HEK293 (cell line): ENCODE data around the gene SCAF4.

Experiments
- CTCF ChIA-PET: fragments of 350-600 bp; formaldehyde crosslinking; extraction: SDS; loops from one replicate; lab custom pipeline; 2021; ENCODE audit warnings: antibody characterized with exemption; lab: Yijun Ruan, JAX
- POLR2A ChIA-PET: fragments of 300-600 bp; formaldehyde crosslinking; extraction: SDS; loops from one replicate; lab custom pipeline; 2020; ENCODE audit warnings: antibody characterized with exemption, inconsistent platforms; lab: Yijun Ruan, JAX
- H3K27ac ChIP-seq: fragments of 200-500 bp; sonication (Bioruptor generic); 2 replicates; pipeline ENCODE4 v1.5.1; 2014; ENCODE audit warnings: low read depth, low read length, control low read depth, inconsistent platforms; ENCODE audit errors: extremely low read depth
- H3K36me3 ChIP-seq, 2 experiments: fragments of 200-500 bp in 1 of 2; sonication (Bioruptor generic) in 1 of 2; 1 replicate in 1 of 2; 2 replicates in 1 of 2; pipeline ENCODE4 v1.5.1; 2014 to 2017; ENCODE audit warnings: inconsistent platforms in 2 of 2, low read length in 2 of 2; ENCODE audit not compliant: control insufficient read depth in 2 of 2, insufficient read depth in 1 of 2
- H3K4me1 ChIP-seq: fragments of 200-500 bp; sonication (Bioruptor generic); 2 replicates; pipeline ENCODE4 v1.5.1; 2014; ENCODE audit warnings: mild to moderate bottlenecking, low read length, inconsistent platforms; ENCODE audit not compliant: control insufficient read depth, insufficient read depth
- H3K4me3 ChIP-seq: 2 replicates; pipeline ENCODE4 v1.5.1; 2011; ENCODE audit warnings: low read depth, mild to moderate bottlenecking, control low read depth, low read length, moderate library complexity
- H3K9me3 ChIP-seq: fragments of 200-500 bp; sonication (Bioruptor generic); 2 replicates; pipeline ENCODE4 v1.5.1; 2014; ENCODE audit warnings: low read depth, low read length, inconsistent platforms; ENCODE audit not compliant: control insufficient read depth, insufficient read depth
- ATF2 ChIP-seq: fragments of 450-650 bp; formaldehyde crosslinking; IDR thresholded peaks from 2 replicates; pipeline ENCODE4 v1.5.1; 2016; ENCODE audit warnings: missing biosample characterization, missing genetic modification characterization, low read depth
- GLI2 ChIP-seq: fragments of 450-650 bp; formaldehyde crosslinking; IDR thresholded peaks from 2 replicates; pipeline ENCODE4; 2017; ENCODE audit warnings: missing biosample characterization, missing genetic modification characterization, low read depth, borderline replicate concordance
- TCF7L2 ChIP-seq: IDR thresholded peaks from 2 replicates; pipeline ENCODE4 v1.6.1; 2011; ENCODE audit warnings: low read depth, mild to moderate bottlenecking, inconsistent platforms, low read length, moderate library complexity, borderline replicate concordance
- ZBTB17 ChIP-seq: fragments of 450-650 bp; formaldehyde crosslinking; IDR thresholded peaks from 2 replicates; pipeline ENCODE4 v1.5.1; 2016; ENCODE audit warnings: missing biosample characterization, missing genetic modification characterization
- ZNF10 ChIP-seq: fragments of 450-650 bp; formaldehyde crosslinking; IDR thresholded peaks from 2 replicates; pipeline ENCODE4 v1.5.1; 2017; ENCODE audit warnings: missing biosample characterization, missing genetic modification characterization
- ZNF140 ChIP-seq: fragments of 450-650 bp; formaldehyde crosslinking; IDR thresholded peaks from 2 replicates; pipeline ENCODE4 v1.5.1; 2016; ENCODE audit warnings: missing biosample characterization, missing genetic modification characterization
- ZNF148 ChIP-seq: fragments of 450-650 bp; formaldehyde crosslinking; IDR thresholded peaks from 2 replicates; pipeline ENCODE4 v1.5.0; 2017; ENCODE audit warnings: missing biosample characterization, missing genetic modification characterization, borderline replicate concordance
- ZNF155 ChIP-seq: fragments of 450-650 bp; formaldehyde crosslinking; IDR thresholded peaks from 2 replicates; pipeline ENCODE4 v1.5.1; 2016; ENCODE audit warnings: missing biosample characterization, missing genetic modification characterization
- ZNF292 ChIP-seq: fragments of 450-650 bp; formaldehyde crosslinking; IDR thresholded peaks from 2 replicates; pipeline ENCODE4 v1.5.1; 2016; ENCODE audit warnings: low read depth, missing biosample characterization, missing genetic modification characterization, borderline replicate concordance
- ZNF302 ChIP-seq: fragments of 450-650 bp; formaldehyde crosslinking; IDR thresholded peaks from 2 replicates; pipeline ENCODE4 v1.5.1; 2016; ENCODE audit warnings: missing biosample characterization, missing genetic modification characterization, low read depth
- ZNF366 ChIP-seq: fragments of 450-650 bp; formaldehyde crosslinking; conservative IDR thresholded peaks from 2 replicates; pipeline ENCODE4 v1.5.1; 2016; ENCODE audit warnings: missing biosample characterization, missing genetic modification characterization
- ZNF433 ChIP-seq: fragments of 450-650 bp; formaldehyde crosslinking; IDR thresholded peaks from 2 replicates; pipeline ENCODE4 v1.5.1; 2016; ENCODE audit warnings: missing biosample characterization, missing genetic modification characterization, low read depth
- ZNF521 ChIP-seq: fragments of 450-650 bp; formaldehyde crosslinking; IDR thresholded peaks from 2 replicates; pipeline ENCODE4 v1.5.1; 2017; ENCODE audit warnings: missing biosample characterization, mild to moderate bottlenecking, missing genetic modification characterization
- ZNF548 ChIP-seq: fragments of 450-650 bp; formaldehyde crosslinking; IDR thresholded peaks from 2 replicates; pipeline ENCODE4 v1.5.1; 2016; ENCODE audit warnings: missing biosample characterization, missing genetic modification characterization
- ZNF560 ChIP-seq: fragments of 450-650 bp; formaldehyde crosslinking; IDR thresholded peaks from 2 replicates; pipeline ENCODE4 v1.5.1; 2017; ENCODE audit warnings: missing biosample characterization, missing genetic modification characterization, borderline replicate concordance
- ZNF561 ChIP-seq: fragments of 450-650 bp; IDR thresholded peaks from 2 replicates; pipeline ENCODE4 v1.5.1; 2018; ENCODE audit warnings: missing biosample characterization, missing genetic modification characterization, borderline replicate concordance
- ZNF596 ChIP-seq: fragments of 450-650 bp; IDR thresholded peaks from 2 replicates; pipeline ENCODE4 v1.5.0; 2018; ENCODE audit warnings: missing biosample characterization, mild to moderate bottlenecking, missing genetic modification characterization, moderate library complexity
- ZNF626 ChIP-seq: fragments of 450-650 bp; sonication (Bioruptor Pico); formaldehyde crosslinking; IDR thresholded peaks from 2 replicates; pipeline ENCODE4 v1.5.1; 2018; ENCODE audit warnings: missing biosample characterization, missing genetic modification characterization, inconsistent platforms
- ZNF629 ChIP-seq: fragments of 450-650 bp; formaldehyde crosslinking; IDR thresholded peaks from 2 replicates; pipeline ENCODE4 v1.5.1; 2017; ENCODE audit warnings: missing biosample characterization, missing genetic modification characterization
- ZNF660 ChIP-seq: fragments of 450-650 bp; IDR thresholded peaks from 2 replicates; pipeline ENCODE4 v1.5.1; 2018; ENCODE audit warnings: missing biosample characterization, mild to moderate bottlenecking, missing genetic modification characterization
- ZSCAN23 ChIP-seq: fragments of 450-650 bp; formaldehyde crosslinking; IDR thresholded peaks from 2 replicates; pipeline ENCODE4 v1.5.1; 2016; ENCODE audit warnings: missing biosample characterization, missing genetic modification characterization
- TF ChIP-seq, protein P1 (sequence below): fragments of 450-650 bp; formaldehyde crosslinking; IDR thresholded peaks from 2 replicates; pipeline ENCODE4 v1.5.1; 2017; ENCODE audit warnings: missing biosample characterization, missing genetic modification characterization

SCAF4 gene

DNA sequence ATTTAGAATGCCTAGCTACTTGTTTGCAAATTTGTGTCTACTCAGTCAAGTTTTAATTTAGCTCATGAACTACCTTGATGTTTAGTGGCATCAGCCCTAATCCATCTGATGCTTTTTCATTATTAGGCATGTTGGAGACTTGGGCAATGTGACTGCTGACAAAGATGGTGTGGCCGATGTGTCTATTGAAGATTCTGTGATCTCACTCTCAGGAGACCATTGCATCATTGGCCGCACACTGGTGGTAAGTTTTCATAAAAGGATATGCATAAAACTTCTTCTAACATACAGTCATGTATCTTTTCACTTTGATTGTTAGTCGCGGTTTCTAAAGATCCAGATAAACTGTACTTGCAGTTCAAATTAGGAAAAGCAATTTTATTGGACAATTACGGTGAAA lies 64.8 kb downstream of the SCAF4 start (continued):
- 0 out of 2 replicates have a peak, but pooled peaks have one; percentile 6 for TF ChIP-seq ZSCAN23 (tag by site-specific recombination)
- TF ChIP-seq ZNF560: no peak
- TF ChIP-seq ZNF433: no peak
- TF ChIP-seq ZNF155 (tag by site-specific recombination): no peak
- TF ChIP-seq ZNF596 (tag by site-specific recombination): no peak
- TF ChIP-seq GLI2 (tag by site-specific recombination): 0 out of 2 replicates have a peak, but pooled peaks have one; percentile 1
- TF ChIP-seq ZNF302: no peak
- peak; percentile 5; the same call in 1 of the 2 replicates for TF ChIP-seq ATF2 (tag by site-specific recombination)
- TF ChIP-seq, protein P1, sequence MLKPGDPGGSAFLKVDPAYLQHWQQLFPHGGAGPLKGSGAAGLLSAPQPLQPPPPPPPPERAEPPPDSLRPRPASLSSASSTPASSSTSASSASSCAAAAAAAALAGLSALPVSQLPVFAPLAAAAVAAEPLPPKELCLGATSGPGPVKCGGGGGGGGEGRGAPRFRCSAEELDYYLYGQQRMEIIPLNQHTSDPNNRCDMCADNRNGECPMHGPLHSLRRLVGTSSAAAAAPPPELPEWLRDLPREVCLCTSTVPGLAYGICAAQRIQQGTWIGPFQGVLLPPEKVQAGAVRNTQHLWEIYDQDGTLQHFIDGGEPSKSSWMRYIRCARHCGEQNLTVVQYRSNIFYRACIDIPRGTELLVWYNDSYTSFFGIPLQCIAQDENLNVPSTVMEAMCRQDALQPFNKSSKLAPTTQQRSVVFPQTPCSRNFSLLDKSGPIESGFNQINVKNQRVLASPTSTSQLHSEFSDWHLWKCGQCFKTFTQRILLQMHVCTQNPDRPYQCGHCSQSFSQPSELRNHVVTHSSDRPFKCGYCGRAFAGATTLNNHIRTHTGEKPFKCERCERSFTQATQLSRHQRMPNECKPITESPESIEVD (tag by site-specific recombination): peak; percentile 27; the same call in 1 of the 2 replicates
- TF ChIP-seq TCF7L2: no peak
- TF ChIP-seq ZBTB17 (tag by site-specific recombination): peak; percentile 74
- no peak for TF ChIP-seq ZNF626
- TF ChIP-seq ZNF140 (tag by site-specific recombination): no peak
- TF ChIP-seq ZNF548 (tag by site-specific recombination): no peak
- no peak for TF ChIP-seq ZNF561 (tag by site-specific recombination)
- TF ChIP-seq ZNF292: 0 out of 2 replicates have a peak, but pooled peaks have one; percentile 2
- TF ChIP-seq ZNF629 (tag by site-specific recombination): peak; percentile 64; the same call in 1 of the 2 replicates

DNA sequence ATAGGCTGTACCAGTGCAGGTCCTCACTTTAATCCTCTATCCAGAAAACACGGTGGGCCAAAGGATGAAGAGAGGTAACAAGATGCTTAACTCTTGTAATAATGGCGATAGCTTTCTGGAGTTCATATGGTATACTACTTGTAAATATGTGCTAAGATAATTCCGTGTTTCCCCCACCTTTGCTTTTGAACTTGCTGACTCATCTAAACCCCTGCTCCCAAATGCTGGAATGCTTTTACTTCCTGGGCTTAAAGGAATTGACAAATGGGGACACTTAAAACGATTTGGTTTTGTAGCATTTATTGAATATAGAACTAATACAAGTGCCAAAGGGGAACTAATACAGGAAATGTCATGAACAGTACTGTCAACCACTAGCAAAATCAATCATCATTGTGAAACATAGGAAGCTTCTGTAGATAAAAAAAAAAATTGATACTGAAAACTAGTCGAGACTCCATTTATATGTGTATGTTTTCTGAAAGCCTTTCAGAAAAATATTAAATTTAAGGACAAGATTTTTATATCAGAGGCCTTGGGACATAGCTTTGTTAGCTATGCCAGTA lies 65.4 kb downstream of the SCAF4 start:
- POLR2A ChIA-PET: interaction anchor here (0.7 kb wide), 1 partner anchor 126 kb away, joined by 3 read pairs; no protein-coding TSS in a partner anchor
- H3K4me1 ChIP-seq: 0 out of 2 replicates have a peak, but pooled peaks cover 4% of the 10 kb centered on the region
- H3K9me3 ChIP-seq: no peaks in the 10 kb centered on the region
- no peak for TF ChIP-seq ZNF521 (tag by site-specific recombination)
- 0 out of 2 replicates have a peak, but pooled peaks have one; percentile 12 for TF ChIP-seq ZNF660 (tag by site-specific recombination)
- TF ChIP-seq ZNF10: no peak
- no peak for TF ChIP-seq ZNF148 (tag by site-specific recombination)
- TF ChIP-seq ZNF366 (tag by site-specific recombination): no peak
- TF ChIP-seq, all 188 proteins: peak for 1
- H3K4me3 ChIP-seq: no peak overlapping the region
- H3K36me3 ChIP-seq: peaks cover 45 to 76% of the 10 kb centered on the region in 2 experiments
- H3K27ac ChIP-seq: no peak overlapping the region
- CTCF ChIA-PET: interaction anchor here (0.6 to 1.0 kb wide), 3 partner anchors 33 to 120 kb away, joined by 3 to 4 read pairs (median 3); no protein-coding TSS in a partner anchor
